Trophoblast cell (in vitro differentiated cells and primary cell): Measurements from ENCODE around the gene SF3B2.

ENCODE experiments used
- DNase-seq, 2 donors: peaks; one replicate each; pipeline ENCODE4 v3.0.0-alpha.2; 2016
- H2AFZ ChIP-seq: 2 replicates; pipeline ENCODE4 v1.6.1; 2013; ENCODE audit warnings: low read length, moderate library complexity, mild to moderate bottlenecking; ENCODE audit not compliant: insufficient read depth, poor library complexity
- H2AK5ac ChIP-seq: 2 replicates; pipeline ENCODE4 v1.6.1; 2013; ENCODE audit warnings: mild to moderate bottlenecking, low read length
- H2BK120ac ChIP-seq: 2 replicates; pipeline ENCODE4 v1.6.1; 2013; ENCODE audit warnings: low read length, mild to moderate bottlenecking, moderate library complexity; ENCODE audit not compliant: insufficient read depth, poor library complexity
- H2BK12ac ChIP-seq: 2 replicates; pipeline ENCODE4 v1.6.1; 2013; ENCODE audit warnings: mild to moderate bottlenecking, low read length, moderate library complexity
- H2BK5ac ChIP-seq: 2 replicates; pipeline ENCODE4 v1.6.1; 2013; ENCODE audit warnings: low read length, low read depth, moderate library complexity, mild to moderate bottlenecking; ENCODE audit not compliant: poor library complexity
- H3K14ac ChIP-seq: 2 replicates; pipeline ENCODE4 v1.6.1; 2013; ENCODE audit warnings: mild to moderate bottlenecking, low read length
- H3K18ac ChIP-seq: 2 replicates; pipeline ENCODE4 v1.6.1; 2013; ENCODE audit warnings: mild to moderate bottlenecking, low read length
- H3K23ac ChIP-seq: 2 replicates; pipeline ENCODE4 v1.6.1; 2013; ENCODE audit warnings: low read length
- H3K27ac ChIP-seq: 2 replicates; pipeline ENCODE4 v1.5.1; 2013; ENCODE audit warnings: low read depth, mild to moderate bottlenecking, inconsistent platforms, low read length, moderate library complexity
- H3K27me3 ChIP-seq: 2 replicates; pipeline ENCODE4 v1.6.1; 2013; ENCODE audit warnings: inconsistent platforms, mild to moderate bottlenecking, low read length, moderate library complexity; ENCODE audit not compliant: insufficient read depth
- H3K36me3 ChIP-seq, 2 experiments: 1 replicate in 1 of 2; 2 replicates in 1 of 2; pipeline ENCODE4 v1.6.1; 2013; ENCODE audit warnings: low read length in 2 of 2, mild to moderate bottlenecking in 2 of 2, moderate library complexity in 1 of 2; ENCODE audit not compliant: insufficient read depth in 2 of 2, control insufficient read depth in 1 of 2
- H3K4ac ChIP-seq: 2 replicates; pipeline ENCODE4 v1.6.1; 2013; ENCODE audit warnings: low read depth, mild to moderate bottlenecking, low read length, moderate library complexity
- H3K4me1 ChIP-seq, 2 experiments: 1 replicate in 1 of 2; 2 replicates in 1 of 2; pipeline ENCODE4 v1.6.1; 2013; ENCODE audit warnings: low read length in 2 of 2, mild to moderate bottlenecking in 2 of 2, moderate library complexity in 1 of 2; ENCODE audit not compliant: insufficient read depth in 2 of 2, control insufficient read depth in 1 of 2
- H3K4me2 ChIP-seq: 2 replicates; pipeline ENCODE4 v1.6.1; 2013; ENCODE audit warnings: inconsistent platforms, mild to moderate bottlenecking, low read length, moderate library complexity
- H3K4me3 ChIP-seq: 2 replicates; pipeline ENCODE4 v1.5.1; 2013; ENCODE audit warnings: mild to moderate bottlenecking, low read depth, low read length, inconsistent platforms
- H3K79me1 ChIP-seq: one replicate; pipeline ENCODE4 v1.6.1; 2013; ENCODE audit warnings: low read length
- H3K79me2 ChIP-seq: 2 replicates; pipeline ENCODE4 v1.6.1; 2013; ENCODE audit warnings: low read length, mild to moderate bottlenecking; ENCODE audit not compliant: control insufficient read depth, insufficient read depth, poor library complexity
- H3K9ac ChIP-seq: 2 replicates; pipeline ENCODE4 v1.6.1; 2013; ENCODE audit warnings: mild to moderate bottlenecking, low read length
- H3K9me3 ChIP-seq: 2 replicates; pipeline ENCODE4 v1.6.1; 2013; ENCODE audit warnings: low read depth, mild to moderate bottlenecking, control low read depth, inconsistent platforms, low read length; ENCODE audit not compliant: insufficient read depth
- H4K12ac ChIP-seq: 2 replicates; pipeline ENCODE4 v1.6.1; 2013; ENCODE audit warnings: low read depth, mild to moderate bottlenecking, low read length, moderate library complexity
- H4K8ac ChIP-seq: 2 replicates; pipeline ENCODE4 v1.6.1; 2013; ENCODE audit warnings: low read depth, mild to moderate bottlenecking, low read length, moderate library complexity
- H4K91ac ChIP-seq: one replicate; pipeline ENCODE4 v1.6.1; 2013; ENCODE audit warnings: low read depth, mild to moderate bottlenecking, low read length, moderate library complexity
- WGBS: extraction: QIAGEN DNeasy Blood & Tissue Kit; methylation state at CpG from one replicate; pipeline ENCODE4 v1.1.7; 2013; ENCODE audit warnings: missing lambda C conversion rate; ENCODE audit not compliant: insufficient read length, insufficient coverage; ENCODE audit errors: extremely low coverage; 5-methylcytosine and 5-hydroxymethylcytosine counted together

SF3B2 gene

DNA sequence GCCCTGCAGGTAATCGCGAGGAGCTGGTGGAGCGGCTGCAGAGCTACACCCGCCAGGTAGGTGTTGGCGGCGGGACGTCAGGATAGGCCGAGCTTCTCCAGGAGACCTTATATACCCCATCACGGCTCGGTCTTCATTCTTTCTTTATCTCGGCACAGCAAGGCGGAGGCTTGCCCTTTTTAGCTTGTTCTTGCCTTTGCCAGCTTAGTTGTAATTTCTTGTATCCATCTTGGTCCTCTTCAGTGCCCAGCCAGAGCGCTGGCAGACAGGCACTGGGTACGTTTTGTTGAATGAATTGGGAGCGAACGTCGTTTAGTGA, 459 bp downstream of the SF3B2 start:
- Histone ChIP-seq H2BK120ac (peak overlapping the region; percentile 19), H2BK5ac (peak overlapping the region; percentile 28), H3K9me3 (no peaks in the 10 kb centered on the region), H3K18ac (peak overlapping the region; percentile 41), H3K27ac (peak overlapping the region; percentile 29), H4K12ac (peak overlapping the region; percentile 56), H3K27me3 (no peaks in the 10 kb centered on the region), H3K23ac (no peak overlapping the region), H3K14ac (peak overlapping the region; percentile 66), H2AK5ac (peak overlapping the region; percentile 28), H3K79me1 (peaks cover 9% of the 10 kb centered on the region), H3K36me3 (peaks cover 22 to 23% of the 10 kb centered on the region in 2 experiments), H3K4ac (peak overlapping the region; percentile 97), H3K4me2 (peak overlapping the region; percentile 77), H3K79me2 (peaks cover 13% of the 10 kb centered on the region), H4K8ac (peak overlapping the region; percentile 92), H2BK12ac (peak overlapping the region; percentile 14), H3K4me1 (peaks cover 8 to 10% of the 10 kb centered on the region in 2 experiments), H3K4me3 (peak overlapping the region; percentile 96), H3K9ac (peak overlapping the region; percentile 98), H2AFZ (peak overlapping the region; percentile 46), H4K91ac (peak overlapping the region; percentile 63)
- no CpG with 5 or more reads among the region's 17 CpGs for WGBS
- DNase-seq: no peak

DNA sequence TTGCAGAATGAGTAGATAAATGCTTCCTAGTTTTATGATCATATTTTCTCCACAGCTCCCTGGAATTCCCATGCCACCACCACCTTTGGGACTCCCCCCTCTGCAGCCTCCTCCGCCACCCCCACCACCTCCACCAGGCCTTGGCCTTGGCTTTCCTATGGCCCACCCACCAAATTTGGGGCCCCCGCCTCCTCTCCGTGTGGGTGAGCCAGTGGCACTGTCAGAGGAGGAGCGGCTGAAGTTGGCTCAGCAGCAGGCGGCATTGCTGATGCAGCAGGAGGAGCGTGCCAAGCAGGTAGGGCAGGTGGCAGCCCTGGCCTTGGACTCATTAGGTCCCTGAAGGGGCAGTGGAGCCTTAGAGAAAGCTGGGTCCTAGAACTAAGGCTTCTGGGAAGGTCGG, 2.9 kb downstream of the SF3B2 start:
- Histone ChIP-seq H3K14ac (no peak overlapping the region), H4K8ac (no peak overlapping the region), H2BK5ac (no peak overlapping the region), H3K4me3 (no peak overlapping the region), H3K36me3 (peaks cover 44 to 45% of the 10 kb centered on the region in 2 experiments), H3K23ac (no peak overlapping the region), H3K9me3 (no peaks in the 10 kb centered on the region), H3K9ac (no peak overlapping the region), H2AFZ (no peak overlapping the region), H3K4me2 (no peak overlapping the region), H3K27ac (no peak overlapping the region), H2BK120ac (no peak overlapping the region), H4K12ac (no peak overlapping the region), H4K91ac (no peak overlapping the region), H3K79me1 (peaks cover 9% of the 10 kb centered on the region), H3K27me3 (no peaks in the 10 kb centered on the region), H3K18ac (no peak overlapping the region), H3K4me1 (peaks cover 8 to 10% of the 10 kb centered on the region in 2 experiments), H2AK5ac (no peak overlapping the region), H3K4ac (peak overlapping the region; percentile 9), H3K79me2 (peaks cover 13% of the 10 kb centered on the region), H2BK12ac (no peak overlapping the region)
- no peak for DNase-seq
- no CpG with 5 or more reads among the region's 7 CpGs for WGBS

DNA sequence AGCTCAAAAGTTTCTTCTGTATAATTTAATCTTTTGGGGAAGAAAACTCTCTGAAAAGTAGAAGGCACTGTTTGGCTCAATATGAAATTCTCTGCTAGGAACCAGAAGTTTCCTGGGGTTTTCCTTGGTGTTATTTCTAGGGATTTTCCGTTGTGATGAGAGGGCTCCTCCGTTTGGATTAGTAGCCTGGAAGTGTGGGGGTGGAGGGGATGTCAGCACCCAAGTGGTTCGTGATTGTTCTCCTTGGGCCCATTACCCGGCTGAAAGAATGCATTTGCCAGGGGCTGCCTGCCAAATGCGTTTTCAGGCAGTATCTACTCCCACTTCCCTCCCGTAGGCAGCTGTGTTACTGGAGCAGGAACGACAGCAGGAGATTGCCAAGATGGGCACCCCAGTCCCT, 4.3 kb downstream of the SF3B2 start:
- H3K14ac ChIP-seq: no peak overlapping the region
- no CpG with 5 or more reads among the region's 7 CpGs for WGBS
- no peaks in the 10 kb centered on the region for H3K9me3 ChIP-seq
- no peak overlapping the region for H3K27ac ChIP-seq
- peaks cover 54 to 58% of the 10 kb centered on the region in 2 experiments for H3K36me3 ChIP-seq
- H3K4me3 ChIP-seq: no peak overlapping the region
- H2BK120ac ChIP-seq: no peak overlapping the region
- no peak overlapping the region for H2AK5ac ChIP-seq
- no peak overlapping the region for H3K4ac ChIP-seq
- no peak overlapping the region for H3K23ac ChIP-seq
- peak overlapping the region; percentile 47 for H3K9ac ChIP-seq
- H2BK5ac ChIP-seq: no peak overlapping the region
- peaks cover 5% of the 10 kb centered on the region in 2 experiments for H3K4me1 ChIP-seq
- no peak overlapping the region for H3K4me2 ChIP-seq
- no peak overlapping the region for H2BK12ac ChIP-seq
- H3K27me3 ChIP-seq: no peaks in the 10 kb centered on the region
- no peak overlapping the region for H4K8ac ChIP-seq
- H4K91ac ChIP-seq: no peak overlapping the region
- H3K79me1 ChIP-seq: peaks cover 8% of the 10 kb centered on the region
- H3K18ac ChIP-seq: no peak overlapping the region
- no peak for DNase-seq
- H4K12ac ChIP-seq: no peak overlapping the region
- H2AFZ ChIP-seq: no peak overlapping the region
- H3K79me2 ChIP-seq: peaks cover 12% of the 10 kb centered on the region

DNA sequence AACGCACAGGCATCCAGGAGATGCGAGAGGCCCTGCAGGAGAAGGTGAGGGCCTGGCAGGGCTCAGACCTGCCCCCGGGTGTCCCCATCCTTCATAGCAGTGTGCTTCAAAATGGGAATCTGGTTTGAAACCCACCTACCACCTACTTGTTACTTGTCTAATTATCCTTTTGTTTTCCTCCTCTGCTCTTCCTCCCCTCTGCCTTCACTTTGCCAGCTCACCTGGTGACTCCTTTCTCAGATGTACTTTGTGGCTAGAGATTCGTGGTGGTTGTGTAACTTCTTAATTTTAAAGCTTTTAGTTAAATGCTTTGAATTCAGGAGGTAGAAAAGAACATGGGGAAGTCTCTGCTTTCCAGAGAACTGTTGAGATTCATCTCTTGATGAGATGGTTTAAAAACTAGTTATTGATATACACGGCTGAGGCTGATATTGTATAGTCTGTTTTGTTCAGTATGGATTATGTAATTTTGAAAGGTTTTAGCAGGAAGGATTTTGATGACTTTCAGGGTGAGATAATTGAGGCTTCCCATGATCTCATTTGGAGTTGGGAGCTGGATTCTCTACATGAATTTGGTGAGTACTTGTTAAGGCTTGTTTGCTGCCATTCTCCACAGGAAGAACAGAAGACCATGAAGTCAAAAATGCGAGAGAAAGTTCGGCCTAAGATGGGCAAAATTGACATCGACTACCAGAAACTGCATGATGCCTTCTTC, 8.0 kb downstream of the SF3B2 start:
- no peak overlapping the region for H3K4me3 ChIP-seq
- no peak overlapping the region for H2BK120ac ChIP-seq
- peaks cover 62 to 72% of the 10 kb centered on the region in 2 experiments for H3K36me3 ChIP-seq
- no peaks in the 10 kb centered on the region for H3K79me1 ChIP-seq
- no peak overlapping the region for H3K4me2 ChIP-seq
- no peak overlapping the region for H4K12ac ChIP-seq
- no peak overlapping the region for H2AK5ac ChIP-seq
- no peak overlapping the region for H3K18ac ChIP-seq
- no peak overlapping the region for H3K4ac ChIP-seq
- WGBS: no CpG with 5 or more reads among the region's 8 CpGs
- no peak for DNase-seq
- H2BK5ac ChIP-seq: no peak overlapping the region
- H3K14ac ChIP-seq: no peak overlapping the region
- no peaks in the 10 kb centered on the region for H3K79me2 ChIP-seq
- no peak overlapping the region for H2AFZ ChIP-seq
- H3K27ac ChIP-seq: no peak overlapping the region
- H3K23ac ChIP-seq: no peak overlapping the region
- no peak overlapping the region for H4K91ac ChIP-seq
- H3K9ac ChIP-seq: no peak overlapping the region
- H4K8ac ChIP-seq: no peak overlapping the region
- no peak overlapping the region for H2BK12ac ChIP-seq
- H3K4me1 ChIP-seq: no peaks in the 10 kb centered on the region
- peaks cover 3% of the 10 kb centered on the region for H3K9me3 ChIP-seq
- H3K27me3 ChIP-seq: no peaks in the 10 kb centered on the region
